ENCODE measurements around the gene RUNX3. TPM values are rescaled to one million over a fixed set of nuclear protein-coding genes. Genes with fewer than 3 reads are reported as not detected.

The RUNX3 gene
- total and polyA plus RNA-seq, 4 donors: 0.43 to 1.1 (median 0.88) TPM

GRCh38 chr1:24965571-24965930 is 35.5 kb upstream of the RUNX3 start:
- no peak overlapping the region for H3K4me3 ChIP-seq (ENCODE audit: low read depth in 1 of 3, low read length in 3 of 3)
- TF ChIP-seq ATF3 (IDR thresholded peaks at IDR 0.05) (no peak), NR2F2 (IDR thresholded peaks at IDR 0.05) (no peak)
- no peak overlapping the region for H3K9ac ChIP-seq (ENCODE audit: low read depth in 1 of 2, low read length in 2 of 2)
- 95% methylated on average over 10 of the region's 10 CpGs for WGBS
- H3K36me3 ChIP-seq (ENCODE audit: control insufficient read depth in 4 of 4, insufficient read depth in 3 of 4, low read depth in 1 of 4, low read length in 3 of 4): no peaks in the 10 kb centered on the region
- DNase-seq (ENCODE audit: low spot score): no peak
- H3K9me3 ChIP-seq (ENCODE audit: control insufficient read depth in 4 of 4, low read length in 3 of 4): no peaks in the 10 kb centered on the region
- H3K4me1 ChIP-seq (ENCODE audit: control insufficient read depth in 4 of 4, insufficient read depth in 4 of 4, low read length in 3 of 4): no peaks in the 10 kb centered on the region
- H3K27me3 ChIP-seq (ENCODE audit: control insufficient read depth in 4 of 4, insufficient read depth in 4 of 4, low read length in 3 of 4): peaks cover 0 to 4% (median 0%) of the 10 kb centered on the region in 4 donors
- no peak overlapping the region for H3K27ac ChIP-seq (ENCODE audit: low read depth in 1 of 2, low read length in 2 of 2)

- Histone ChIP-seq H3K27ac (ENCODE audit: low read depth in 1 of 2, low read length in 2 of 2) (no peak overlapping the region), H3K27me3 (ENCODE audit: control insufficient read depth in 4 of 4, insufficient read depth in 4 of 4, low read length in 3 of 4) (peaks cover 0 to 4% (median 0%) of the 10 kb centered on the region in 4 donors), H3K4me1 (ENCODE audit: control insufficient read depth in 4 of 4, insufficient read depth in 4 of 4, low read length in 3 of 4) (no peaks in the 10 kb centered on the region), H3K4me3 (ENCODE audit: low read depth in 1 of 3, low read length in 3 of 3) (no peak overlapping the region), H3K9ac (ENCODE audit: low read depth in 1 of 2, low read length in 2 of 2) (no peak overlapping the region), H3K36me3 (ENCODE audit: control insufficient read depth in 4 of 4, insufficient read depth in 3 of 4, low read depth in 1 of 4, low read length in 3 of 4) (no peaks in the 10 kb centered on the region), H3K9me3 (ENCODE audit: control insufficient read depth in 4 of 4, low read length in 3 of 4) (no peaks in the 10 kb centered on the region)
- WGBS: 86% methylated on average over 32 of the region's 32 CpGs
- DNase-seq (ENCODE audit: low spot score): no peak
- TF ChIP-seq ATF3 (IDR thresholded peaks at IDR 0.05) (no peak), JUND (IDR thresholded peaks at IDR 0.05) (no peak), FOXA1 (IDR thresholded peaks at IDR 0.05) (no peak), TAF1 (conservative IDR thresholded peaks at IDR 0.05) (no peak), HNF4A (conservative IDR thresholded peaks at IDR 0.05) (no peak), ZBTB33 (IDR thresholded peaks at IDR 0.05) (no peak)
- TF ChIP-seq, protein P1, sequence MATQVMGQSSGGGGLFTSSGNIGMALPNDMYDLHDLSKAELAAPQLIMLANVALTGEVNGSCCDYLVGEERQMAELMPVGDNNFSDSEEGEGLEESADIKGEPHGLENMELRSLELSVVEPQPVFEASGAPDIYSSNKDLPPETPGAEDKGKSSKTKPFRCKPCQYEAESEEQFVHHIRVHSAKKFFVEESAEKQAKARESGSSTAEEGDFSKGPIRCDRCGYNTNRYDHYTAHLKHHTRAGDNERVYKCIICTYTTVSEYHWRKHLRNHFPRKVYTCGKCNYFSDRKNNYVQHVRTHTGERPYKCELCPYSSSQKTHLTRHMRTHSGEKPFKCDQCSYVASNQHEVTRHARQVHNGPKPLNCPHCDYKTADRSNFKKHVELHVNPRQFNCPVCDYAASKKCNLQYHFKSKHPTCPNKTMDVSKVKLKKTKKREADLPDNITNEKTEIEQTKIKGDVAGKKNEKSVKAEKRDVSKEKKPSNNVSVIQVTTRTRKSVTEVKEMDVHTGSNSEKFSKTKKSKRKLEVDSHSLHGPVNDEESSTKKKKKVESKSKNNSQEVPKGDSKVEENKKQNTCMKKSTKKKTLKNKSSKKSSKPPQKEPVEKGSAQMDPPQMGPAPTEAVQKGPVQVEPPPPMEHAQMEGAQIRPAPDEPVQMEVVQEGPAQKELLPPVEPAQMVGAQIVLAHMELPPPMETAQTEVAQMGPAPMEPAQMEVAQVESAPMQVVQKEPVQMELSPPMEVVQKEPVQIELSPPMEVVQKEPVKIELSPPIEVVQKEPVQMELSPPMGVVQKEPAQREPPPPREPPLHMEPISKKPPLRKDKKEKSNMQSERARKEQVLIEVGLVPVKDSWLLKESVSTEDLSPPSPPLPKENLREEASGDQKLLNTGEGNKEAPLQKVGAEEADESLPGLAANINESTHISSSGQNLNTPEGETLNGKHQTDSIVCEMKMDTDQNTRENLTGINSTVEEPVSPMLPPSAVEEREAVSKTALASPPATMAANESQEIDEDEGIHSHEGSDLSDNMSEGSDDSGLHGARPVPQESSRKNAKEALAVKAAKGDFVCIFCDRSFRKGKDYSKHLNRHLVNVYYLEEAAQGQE (IDR thresholded peaks at IDR 0.05): no peak
Observed at GRCh38 chr1:24964811-24965570, 34.9 kb upstream of the RUNX3 start.

DNA sequence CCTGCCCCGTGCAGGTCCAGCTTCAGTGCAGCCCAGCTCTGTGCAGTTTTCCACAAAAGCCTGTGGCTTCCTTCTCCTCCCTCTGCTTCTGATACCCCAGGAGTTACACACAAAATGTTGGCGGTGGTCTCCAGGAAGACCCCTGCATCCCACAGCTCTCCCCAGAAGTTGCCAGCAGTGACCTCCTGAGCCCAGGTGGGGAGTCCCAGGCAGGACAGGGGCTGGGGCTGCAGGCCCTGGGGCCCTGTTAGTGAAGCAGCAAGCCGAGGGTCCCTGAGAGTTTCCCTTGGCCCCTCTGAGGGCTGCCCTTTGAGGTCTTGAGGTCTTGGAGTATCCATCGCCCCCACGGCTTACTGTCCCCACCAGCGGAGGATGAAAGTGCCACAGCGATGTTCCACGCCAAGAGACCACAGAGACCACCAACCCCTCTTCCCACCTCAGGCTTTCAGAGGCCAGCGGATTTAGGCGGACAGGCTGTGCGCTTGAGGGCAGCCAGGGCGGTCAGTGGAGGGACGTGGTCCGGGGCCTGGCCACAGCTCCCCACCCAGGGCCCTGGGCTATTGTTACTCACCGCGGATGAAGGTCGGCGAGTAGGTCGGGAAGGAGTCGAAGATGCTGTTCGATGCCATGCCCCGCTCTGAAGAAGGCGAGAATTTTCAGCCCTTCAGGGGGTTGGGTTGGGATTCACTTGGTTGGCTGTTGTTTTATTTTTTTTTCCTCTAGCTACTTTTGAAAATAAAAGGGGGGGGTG is 34.0 kb upstream of the RUNX3 start:
- no peak for DNase-seq (ENCODE audit: low spot score)
- H3K27ac ChIP-seq (ENCODE audit: low read depth in 1 of 2, low read length in 2 of 2): no peak overlapping the region
- H3K9ac ChIP-seq (ENCODE audit: low read depth in 1 of 2, low read length in 2 of 2): no peak overlapping the region
- no peaks in the 10 kb centered on the region for H3K36me3 ChIP-seq (ENCODE audit: control insufficient read depth in 4 of 4, insufficient read depth in 3 of 4, low read depth in 1 of 4, low read length in 3 of 4)
- no peaks in the 10 kb centered on the region for H3K9me3 ChIP-seq (ENCODE audit: control insufficient read depth in 4 of 4, low read length in 3 of 4)
- H3K27me3 ChIP-seq (ENCODE audit: control insufficient read depth in 4 of 4, insufficient read depth in 4 of 4, low read length in 3 of 4): peaks cover 0 to 4% (median 0%) of the 10 kb centered on the region in 4 donors
- WGBS: 90% methylated on average over 23 of the region's 23 CpGs
- no peak overlapping the region for H3K4me3 ChIP-seq (ENCODE audit: low read depth in 1 of 3, low read length in 3 of 3)
- no peaks in the 10 kb centered on the region for H3K4me1 ChIP-seq (ENCODE audit: control insufficient read depth in 4 of 4, insufficient read depth in 4 of 4, low read length in 3 of 4)
- TF ChIP-seq NR2F2 (IDR thresholded peaks at IDR 0.05) (no peak), MAX (IDR thresholded peaks at IDR 0.05) (no peak), EGR1 (IDR thresholded peaks at IDR 0.05; ENCODE audit: low read depth in 2 of 2) (no peak), FOXA1 (IDR thresholded peaks at IDR 0.05) (no peak), HNF4A (conservative IDR thresholded peaks at IDR 0.05) (no peak), RAD21 (IDR thresholded peaks at IDR 0.05) (no peak), ATF3 (IDR thresholded peaks at IDR 0.05) (no peak), GABPA (IDR thresholded peaks at IDR 0.05 in 1 of 2, conservative IDR thresholded peaks at IDR 0.05 in 1 of 2) (no peak)
- TF ChIP-seq, protein P1 (IDR thresholded peaks at IDR 0.05): no peak
